Endodermal cell (in vitro differentiated cells): ENCODE measurements around the gene KCNQ2. TPM values are rescaled to one million over a fixed set of nuclear protein-coding genes. Genes with fewer than 3 reads are reported as not detected.

Source experiments
- DNase-seq: peaks from one replicate; pipeline ENCODE4 v3.0.0-alpha.2; 2017
- H3K27ac ChIP-seq: 2 replicates; pipeline ENCODE4 v1.5.1; 2013; ENCODE audit warnings: mild to moderate bottlenecking, low read depth, low read length, moderate library complexity
- H3K27me3 ChIP-seq: 2 replicates; pipeline ENCODE4 v1.6.1; 2013; ENCODE audit warnings: mild to moderate bottlenecking, low read length, moderate library complexity; ENCODE audit not compliant: insufficient read depth, control insufficient read depth, poor library complexity, severe bottlenecking
- H3K36me3 ChIP-seq: 2 replicates; pipeline ENCODE4 v1.7.0; 2013; ENCODE audit warnings: mild to moderate bottlenecking, low read length, moderate library complexity; ENCODE audit not compliant: control insufficient read depth, insufficient read depth
- H3K4me1 ChIP-seq: one replicate; pipeline ENCODE4 v1.7.0; 2013; ENCODE audit warnings: low read length; ENCODE audit not compliant: control insufficient read depth, insufficient read depth
- H3K4me3 ChIP-seq: 2 replicates; pipeline ENCODE4 v1.5.1; 2013; ENCODE audit warnings: mild to moderate bottlenecking, low read length, moderate library complexity
- H3K9ac ChIP-seq: 2 replicates; pipeline ENCODE4 v1.6.1; 2013; ENCODE audit warnings: mild to moderate bottlenecking, low read length, moderate library complexity; ENCODE audit not compliant: poor library complexity, severe bottlenecking; ENCODE audit errors: extremely low read depth
- H3K9me3 ChIP-seq: 2 replicates; pipeline ENCODE4 v1.6.1; 2013; ENCODE audit warnings: mild to moderate bottlenecking, low read length, moderate library complexity; ENCODE audit not compliant: control insufficient read depth
- H3K27ac Mint-ChIP-seq: 2 replicates; pipeline ENCODE4 v1.8.0; 2020; ENCODE audit warnings: mixed read lengths
- H3K27me3 Mint-ChIP-seq: 2 replicates; pipeline ENCODE4 v1.8.0; 2021; ENCODE audit warnings: mild to moderate bottlenecking, mixed read lengths; ENCODE audit not compliant: insufficient read depth
- H3K36me3 Mint-ChIP-seq: 2 replicates; pipeline ENCODE4 v1.8.0; 2020; ENCODE audit warnings: low read depth, mixed read lengths
- H3K4me1 Mint-ChIP-seq: 2 replicates; pipeline ENCODE4 v1.8.0; 2020; ENCODE audit warnings: mixed read lengths
- H3K4me3 Mint-ChIP-seq: 2 replicates; pipeline ENCODE4 v1.8.0; 2020; ENCODE audit warnings: mild to moderate bottlenecking, moderate library complexity, mixed read lengths
- H3K9me3 Mint-ChIP-seq: 2 replicates; pipeline ENCODE4 v1.8.0; 2020; ENCODE audit warnings: mild to moderate bottlenecking, mixed read lengths
- CTCF ChIP-seq: fragments of 200-600 bp; sonication (generic); conservative IDR thresholded peaks from 2 replicates; pipeline ENCODE4 v1.5.0; 2021; ENCODE audit warnings: antibody characterized with exemption, mild to moderate bottlenecking
- WGBS, 2 experiments: methylation state at CpG; one replicate each; pipeline versions ENCODE4 v1.1.5 to v1.1.7; 2013; ENCODE audit warnings: missing lambda C conversion rate in 2 of 2, mixed read lengths in 1 of 2; ENCODE audit not compliant: insufficient coverage in 1 of 2, insufficient read length in 1 of 2; 5-methylcytosine and 5-hydroxymethylcytosine counted together
- total RNA-seq, 2 donors: library from RNA; stranded (reverse); fragmentation: NEBNext Ultra II Directional in 1 of 2; extraction: Animal tissue kit (Norgen Biotek cat#: 25700) in 1 of 2; gene quantifications; 2 replicates in 1 of 2; 3 replicates in 1 of 2; pipeline ENCODE4 v1.2.1, GENCODE V29; 2021

Gene KCNQ2
- total RNA-seq, 2 donors from 2014 or later = 36.4 to 62.8 TPM

GRCh38 chr20:63399596-63400375 lies 72.7 kb downstream of the KCNQ2 start:
- no peak overlapping the region for H3K9ac ChIP-seq
- Mint-ChIP-seq H3K27ac (no peak overlapping the region), H3K4me3 (no peak overlapping the region), H3K27me3 (no peaks in the 10 kb centered on the region), H3K4me1 (no peaks in the 10 kb centered on the region), H3K36me3 (no peaks in the 10 kb centered on the region), H3K9me3 (no peaks in the 10 kb centered on the region)
- H3K9me3 ChIP-seq = no peaks in the 10 kb centered on the region
- no peak for TF ChIP-seq CTCF
- DNase-seq = no peak
- H3K4me3 ChIP-seq = no peak overlapping the region
- 90 to 91% methylated on average over 33 to 41 of the region's 41 CpGs for WGBS, 2 experiments
- no peak overlapping the region for H3K27ac ChIP-seq
- H3K36me3 ChIP-seq = no peaks in the 10 kb centered on the region
- no peaks in the 10 kb centered on the region for H3K27me3 ChIP-seq
- no peaks in the 10 kb centered on the region for H3K4me1 ChIP-seq

GRCh38 chr20:63398744-63399514 lies 73.5 kb downstream of the KCNQ2 start:
- Mint-ChIP-seq H3K4me1 (no peaks in the 10 kb centered on the region), H3K27me3 (no peaks in the 10 kb centered on the region), H3K36me3 (no peaks in the 10 kb centered on the region), H3K9me3 (no peaks in the 10 kb centered on the region), H3K4me3 (no peak overlapping the region), H3K27ac (no peak overlapping the region)
- H3K9me3 ChIP-seq = no peaks in the 10 kb centered on the region
- H3K9ac ChIP-seq = no peak overlapping the region
- H3K36me3 ChIP-seq = no peaks in the 10 kb centered on the region
- no peaks in the 10 kb centered on the region for H3K27me3 ChIP-seq
- H3K4me1 ChIP-seq = no peaks in the 10 kb centered on the region
- no peak overlapping the region for H3K27ac ChIP-seq
- H3K4me3 ChIP-seq = no peak overlapping the region
- 90 to 94% methylated on average over 21 to 27 of the region's 27 CpGs for WGBS, 2 experiments
- TF ChIP-seq CTCF = no peak
- DNase-seq = no peak

- H3K4me3 Mint-ChIP-seq = no peak overlapping the region
- H3K4me1 Mint-ChIP-seq = no peaks in the 10 kb centered on the region
- H3K4me1 ChIP-seq = no peaks in the 10 kb centered on the region
- H3K36me3 ChIP-seq = no peaks in the 10 kb centered on the region
- H3K27me3 ChIP-seq = no peaks in the 10 kb centered on the region
- WGBS, 2 experiments = 92% methylated on average over 17 to 25 of the region's 25 CpGs
- H3K4me3 ChIP-seq = no peak overlapping the region
- TF ChIP-seq CTCF = no peak
- no peaks in the 10 kb centered on the region for H3K9me3 Mint-ChIP-seq
- H3K27ac Mint-ChIP-seq = no peak overlapping the region
- H3K36me3 Mint-ChIP-seq = no peaks in the 10 kb centered on the region
- no peak for DNase-seq
- H3K27me3 Mint-ChIP-seq = no peaks in the 10 kb centered on the region
- H3K9ac ChIP-seq = no peak overlapping the region
- no peak overlapping the region for H3K27ac ChIP-seq
- H3K9me3 ChIP-seq = no peaks in the 10 kb centered on the region
These were observed 74.5 kb downstream of the KCNQ2 start for GRCh38 chr20:63397946-63398450.
